Epithelial cell of proximal tubule (primary cell): ENCODE results near the gene FAM168A. TPM values are rescaled to one million over a fixed set of nuclear protein-coding genes. Genes with fewer than 3 reads are reported as not detected.

Experiments used
- DNase-seq: peaks from one replicate; pipeline ENCODE4 v3.0.0-alpha.2; 2011; ENCODE audit warnings: low read depth
- H3K4me3 ChIP-seq: 2 replicates; pipeline ENCODE4 v1.5.1; 2011; ENCODE audit warnings: low read depth, mild to moderate bottlenecking, low read length
- CTCF ChIP-seq: conservative IDR thresholded peaks from 2 replicates; pipeline ENCODE4 v1.5.1; 2012; ENCODE audit warnings: low read depth, mild to moderate bottlenecking, low read length
- total RNA-seq: library from RNA; depleted of rRNA; stranded (reverse); fragments of >200 nt; gene quantifications from 2 replicates; pipeline ENCODE4 v1.2.3, GENCODE V29; 2015

The FAM168A gene
- total RNA-seq, 1 donor from 2014 or later: 10.0 TPM

- H3K4me3 ChIP-seq: no peak overlapping the region
- peak; percentile 83 for TF ChIP-seq CTCF
- no peak for DNase-seq
Observed at GRCh38 chr11:73393479-73394415, 204.2 kb downstream of the FAM168A start.

- H3K4me3 ChIP-seq: no peak overlapping the region
- DNase-seq: no peak
- no peak for TF ChIP-seq CTCF
Observed at GRCh38 chr11:73393011-73393380, 204.9 kb downstream of the FAM168A start.

- DNase-seq: no peak
- no peak for TF ChIP-seq CTCF
- H3K4me3 ChIP-seq: no peak overlapping the region
Observed at GRCh38 chr11:73392108-73393010, 205.6 kb downstream of the FAM168A start.

- no peak for TF ChIP-seq CTCF
- no peak for DNase-seq
- no peak overlapping the region for H3K4me3 ChIP-seq
Observed at GRCh38 chr11:73391665-73392064, 206.2 kb downstream of the FAM168A start.

- TF ChIP-seq CTCF: no peak
- DNase-seq: no peak
- no peak overlapping the region for H3K4me3 ChIP-seq
Observed at GRCh38 chr11:73390601-73391565, 207.0 kb downstream of the FAM168A start.

- H3K4me3 ChIP-seq: no peak overlapping the region
- DNase-seq: no peak
- TF ChIP-seq CTCF: no peak
Observed at GRCh38 chr11:73389916-73390315, 208.0 kb downstream of the FAM168A start.
